K562 (cell line): ENCODE measurements around the gene ERMARD. TPM values are rescaled to one million over a fixed set of nuclear protein-coding genes. Genes with fewer than 3 reads are reported as not detected.
A peak's percentile ranks its signal among the peaks of the same experiment; 100 is the strongest.

Experiments
- BHLHE40 ChIP-seq: IDR thresholded peaks from 2 replicates; pipeline ENCODE4 v1.6.1; 2011; ENCODE audit warnings: low read length, improper control_type of control experiment
- CBX5 ChIP-seq: IDR thresholded peaks from 2 replicates; pipeline ENCODE4 v1.6.1; 2014; ENCODE audit warnings: low read depth, borderline replicate concordance
- HNRNPL ChIP-seq: fragments of 200-400 bp; formaldehyde crosslinking; IDR thresholded peaks from 2 replicates; pipeline ENCODE4 v1.6.1; 2017; ENCODE audit warnings: low read depth, mild to moderate bottlenecking, low read length
- JUN ChIP-seq, 2 experiments: sonication (generic) in 1 of 2; formaldehyde crosslinking in 1 of 2; IDR thresholded peaks; 2 replicates each; pipeline versions ENCODE4 v1.6.1 to v1.8.0; 2012 to 2022; ENCODE audit warnings: borderline replicate concordance in 2 of 2, mild to moderate bottlenecking in 2 of 2, improper control_type of control experiment in 1 of 2, low read depth in 1 of 2, low read length in 1 of 2, missing genetic modification reagents in 1 of 2
- MED1 ChIP-seq: sonication (generic); formaldehyde crosslinking; IDR thresholded peaks from 2 replicates; pipeline ENCODE4 v1.8.1; 2023; ENCODE audit warnings: missing genetic modification reagents, borderline replicate concordance
- NFATC3 ChIP-seq: fragments of 450-650 bp; IDR thresholded peaks from 2 replicates; pipeline ENCODE4 v1.6.1; 2017; ENCODE audit warnings: mild to moderate bottlenecking
- NR1H2 ChIP-seq: sonication (generic); formaldehyde crosslinking; IDR thresholded peaks from 2 replicates; pipeline ENCODE4 v1.4.0; 2020; ENCODE audit warnings: mild to moderate bottlenecking, missing genetic modification reagents
- RBM22 ChIP-seq: fragments of 200-400 bp; formaldehyde crosslinking; IDR thresholded peaks from 2 replicates; pipeline ENCODE4 v1.6.1; 2018; ENCODE audit warnings: low read length, low read depth; ENCODE audit not compliant: poor library complexity, severe bottlenecking
- TEAD1 ChIP-seq, 2 experiments: fragments of 450-650 bp in 1 of 2; sonication (generic) in 1 of 2; formaldehyde crosslinking; IDR thresholded peaks; 2 replicates each; pipeline versions ENCODE4 v1.4.0 to v1.8.0; 2020 to 2022; ENCODE audit warnings: mild to moderate bottlenecking in 2 of 2, missing genetic modification reagents in 1 of 2
- ZFX ChIP-seq: sonication (generic); formaldehyde crosslinking; IDR thresholded peaks from 2 replicates; pipeline ENCODE4 v1.8.0; 2022; ENCODE audit warnings: mild to moderate bottlenecking, missing genetic modification reagents, moderate library complexity
- ZNF589 ChIP-seq: fragments of 200-800 bp; sonication (Bioruptor generic); IDR thresholded peaks from 2 replicates; pipeline ENCODE4 v1.6.1; 2016; ENCODE audit warnings: low read depth, missing genetic modification characterization, missing compliant biosample characterization
- ZNF699 ChIP-seq: fragments of 250-450 bp; sonication (Bioruptor Pico); IDR thresholded peaks from 2 replicates; pipeline ENCODE4 v1.8.0; 2021; ENCODE audit warnings: mild to moderate bottlenecking, moderate library complexity; ENCODE audit not compliant: insufficient replicate concordance
- ZSCAN32 ChIP-seq: fragments of 450-650 bp; formaldehyde crosslinking; IDR thresholded peaks from 2 replicates; pipeline ENCODE4 v1.4.0; 2020; ENCODE audit warnings: mild to moderate bottlenecking, moderate library complexity
- polyA plus RNA-seq, 8 experiments: library from polyadenylated mRNA; depleted of rRNA in 4 of 8; stranded (reverse) in 5 of 8; unstranded in 3 of 8; fragments of >200 nt; fragmentation: Nextera tagmentation in 2 of 8; fragmentation: Illumina TruSeq in 1 of 8; extraction: Ambion mirVana in 2 of 8; extraction: Trizol in 1 of 8; gene quantifications; 2 replicates each; pipeline versions ENCODE4 v1.2.1 to v1.2.3, GENCODE V29; 2011 to 2014; ENCODE audit warnings: inconsistent platforms in 1 of 8, missing spikeins in 1 of 8
- total RNA-seq, 7 experiments: library from RNA; depleted of rRNA in 6 of 7; stranded (reverse); fragments of >200 nt in 6 of 7; fragmentation: Illumina TruSeq in 2 of 7; extraction: Trizol in 2 of 7; gene quantifications; 2 replicates each; pipeline versions ENCODE4 v1.2.1 to v1.2.3, GENCODE V29; 2011 to 2021; ENCODE audit warnings: low replicate concordance in 1 of 7
- TF ChIP-seq, protein P1 (sequence below): fragments of 250-450 bp; sonication (Bioruptor Pico); IDR thresholded peaks from 2 replicates; pipeline ENCODE4 v1.4.0; 2020; ENCODE audit warnings: mild to moderate bottlenecking
- TF ChIP-seq, protein P2 (sequence below): fragments of 450-650 bp; IDR thresholded peaks from 2 replicates; pipeline ENCODE4 v1.6.1; 2017; ENCODE audit warnings: antibody characterized with exemption, mild to moderate bottlenecking
- TF ChIP-seq, protein P3 (sequence below): fragments of 200-800 bp; sonication (Bioruptor generic); IDR thresholded peaks from 2 replicates; pipeline ENCODE4 v1.6.1; 2017; ENCODE audit warnings: missing genetic modification characterization, missing compliant biosample characterization
- TF ChIP-seq, protein P4 (sequence below): fragments of 450-650 bp; IDR thresholded peaks from 2 replicates; pipeline ENCODE4 v1.6.1; 2017; ENCODE audit warnings: mild to moderate bottlenecking, moderate library complexity
- TF ChIP-seq, protein P5 (sequence below): fragments of 250-450 bp; sonication (Bioruptor Pico); IDR thresholded peaks from 2 replicates; pipeline ENCODE4 v1.8.0; 2022; ENCODE audit warnings: moderate library complexity, mild to moderate bottlenecking, inconsistent platforms

The ERMARD gene
- total and polyA plus RNA-seq, 9 of the 15 experiments (the other 6 are each of a cell fraction or from before 2014, with no cell fraction given), result 14.5 to 68.6 (median 27.7) TPM

DNA sequence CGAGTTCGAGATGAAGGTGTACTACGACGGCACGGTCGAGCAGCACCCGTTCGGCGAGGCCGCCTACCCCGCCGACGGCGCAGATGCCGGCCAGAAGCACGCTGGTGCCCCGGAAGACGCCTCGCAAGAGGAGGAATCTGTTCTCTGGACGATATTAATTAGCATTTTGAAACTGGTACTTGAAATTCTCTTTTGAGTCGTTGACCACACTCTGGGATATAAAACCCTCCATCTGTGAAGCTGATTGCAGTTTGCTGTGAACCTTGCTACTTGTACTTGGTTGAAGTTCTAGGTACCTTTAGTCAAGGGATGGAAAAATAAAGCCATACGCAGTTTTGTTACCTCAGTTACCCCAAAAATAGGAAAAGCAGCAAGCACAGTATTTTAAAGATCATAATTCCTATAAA is 48.6 kb upstream of the ERMARD start (continued):
- TF ChIP-seq, protein P1, sequence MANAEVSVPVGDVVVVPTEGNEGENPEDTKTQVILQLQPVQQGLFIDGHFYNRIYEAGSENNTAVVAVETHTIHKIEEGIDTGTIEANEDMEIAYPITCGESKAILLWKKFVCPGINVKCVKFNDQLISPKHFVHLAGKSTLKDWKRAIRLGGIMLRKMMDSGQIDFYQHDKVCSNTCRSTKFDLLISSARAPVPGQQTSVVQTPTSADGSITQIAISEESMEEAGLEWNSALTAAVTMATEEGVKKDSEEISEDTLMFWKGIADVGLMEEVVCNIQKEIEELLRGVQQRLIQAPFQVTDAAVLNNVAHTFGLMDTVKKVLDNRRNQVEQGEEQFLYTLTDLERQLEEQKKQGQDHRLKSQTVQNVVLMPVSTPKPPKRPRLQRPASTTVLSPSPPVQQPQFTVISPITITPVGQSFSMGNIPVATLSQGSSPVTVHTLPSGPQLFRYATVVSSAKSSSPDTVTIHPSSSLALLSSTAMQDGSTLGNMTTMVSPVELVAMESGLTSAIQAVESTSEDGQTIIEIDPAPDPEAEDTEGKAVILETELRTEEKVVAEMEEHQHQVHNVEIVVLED (CRISPR knock-in tag), result no peak
- TF ChIP-seq NFATC3, result no peak
- no peak for TF ChIP-seq ZNF699 (CRISPR knock-in tag)
- TF ChIP-seq NR1H2, result no peak
- TF ChIP-seq, protein P2, sequence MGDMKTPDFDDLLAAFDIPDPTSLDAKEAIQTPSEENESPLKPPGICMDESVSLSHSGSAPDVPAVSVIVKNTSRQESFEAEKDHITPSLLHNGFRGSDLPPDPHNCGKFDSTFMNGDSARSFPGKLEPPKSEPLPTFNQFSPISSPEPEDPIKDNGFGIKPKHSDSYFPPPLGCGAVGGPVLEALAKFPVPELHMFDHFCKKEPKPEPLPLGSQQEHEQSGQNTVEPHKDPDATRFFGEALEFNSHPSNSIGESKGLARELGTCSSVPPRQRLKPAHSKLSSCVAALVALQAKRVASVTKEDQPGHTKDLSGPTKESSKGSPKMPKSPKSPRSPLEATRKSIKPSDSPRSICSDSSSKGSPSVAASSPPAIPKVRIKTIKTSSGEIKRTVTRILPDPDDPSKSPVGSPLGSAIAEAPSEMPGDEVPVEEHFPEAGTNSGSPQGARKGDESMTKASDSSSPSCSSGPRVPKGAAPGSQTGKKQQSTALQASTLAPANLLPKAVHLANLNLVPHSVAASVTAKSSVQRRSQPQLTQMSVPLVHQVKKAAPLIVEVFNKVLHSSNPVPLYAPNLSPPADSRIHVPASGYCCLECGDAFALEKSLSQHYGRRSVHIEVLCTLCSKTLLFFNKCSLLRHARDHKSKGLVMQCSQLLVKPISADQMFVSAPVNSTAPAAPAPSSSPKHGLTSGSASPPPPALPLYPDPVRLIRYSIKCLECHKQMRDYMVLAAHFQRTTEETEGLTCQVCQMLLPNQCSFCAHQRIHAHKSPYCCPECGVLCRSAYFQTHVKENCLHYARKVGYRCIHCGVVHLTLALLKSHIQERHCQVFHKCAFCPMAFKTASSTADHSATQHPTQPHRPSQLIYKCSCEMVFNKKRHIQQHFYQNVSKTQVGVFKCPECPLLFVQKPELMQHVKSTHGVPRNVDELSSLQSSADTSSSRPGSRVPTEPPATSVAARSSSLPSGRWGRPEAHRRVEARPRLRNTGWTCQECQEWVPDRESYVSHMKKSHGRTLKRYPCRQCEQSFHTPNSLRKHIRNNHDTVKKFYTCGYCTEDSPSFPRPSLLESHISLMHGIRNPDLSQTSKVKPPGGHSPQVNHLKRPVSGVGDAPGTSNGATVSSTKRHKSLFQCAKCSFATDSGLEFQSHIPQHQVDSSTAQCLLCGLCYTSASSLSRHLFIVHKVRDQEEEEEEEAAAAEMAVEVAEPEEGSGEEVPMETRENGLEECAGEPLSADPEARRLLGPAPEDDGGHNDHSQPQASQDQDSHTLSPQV, result 0 out of 2 replicates have a peak, but pooled peaks have one; percentile 35
- TF ChIP-seq, protein P3, sequence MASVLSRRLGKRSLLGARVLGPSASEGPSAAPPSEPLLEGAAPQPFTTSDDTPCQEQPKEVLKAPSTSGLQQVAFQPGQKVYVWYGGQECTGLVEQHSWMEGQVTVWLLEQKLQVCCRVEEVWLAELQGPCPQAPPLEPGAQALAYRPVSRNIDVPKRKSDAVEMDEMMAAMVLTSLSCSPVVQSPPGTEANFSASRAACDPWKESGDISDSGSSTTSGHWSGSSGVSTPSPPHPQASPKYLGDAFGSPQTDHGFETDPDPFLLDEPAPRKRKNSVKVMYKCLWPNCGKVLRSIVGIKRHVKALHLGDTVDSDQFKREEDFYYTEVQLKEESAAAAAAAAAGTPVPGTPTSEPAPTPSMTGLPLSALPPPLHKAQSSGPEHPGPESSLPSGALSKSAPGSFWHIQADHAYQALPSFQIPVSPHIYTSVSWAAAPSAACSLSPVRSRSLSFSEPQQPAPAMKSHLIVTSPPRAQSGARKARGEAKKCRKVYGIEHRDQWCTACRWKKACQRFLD (CRISPR knock-in tag), result 0 out of 2 replicates have a peak, but pooled peaks have one; percentile 6
- 0 out of 2 replicates have a peak, but pooled peaks have one; percentile 35 for TF ChIP-seq MED1
- TF ChIP-seq, protein P4, sequence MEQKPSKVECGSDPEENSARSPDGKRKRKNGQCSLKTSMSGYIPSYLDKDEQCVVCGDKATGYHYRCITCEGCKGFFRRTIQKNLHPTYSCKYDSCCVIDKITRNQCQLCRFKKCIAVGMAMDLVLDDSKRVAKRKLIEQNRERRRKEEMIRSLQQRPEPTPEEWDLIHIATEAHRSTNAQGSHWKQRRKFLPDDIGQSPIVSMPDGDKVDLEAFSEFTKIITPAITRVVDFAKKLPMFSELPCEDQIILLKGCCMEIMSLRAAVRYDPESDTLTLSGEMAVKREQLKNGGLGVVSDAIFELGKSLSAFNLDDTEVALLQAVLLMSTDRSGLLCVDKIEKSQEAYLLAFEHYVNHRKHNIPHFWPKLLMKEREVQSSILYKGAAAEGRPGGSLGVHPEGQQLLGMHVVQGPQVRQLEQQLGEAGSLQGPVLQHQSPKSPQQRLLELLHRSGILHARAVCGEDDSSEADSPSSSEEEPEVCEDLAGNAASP, result no peak
- TF ChIP-seq TEAD1 (CRISPR knock-in tag; IDR thresholded peaks at IDR 0.05), result peak in 1 of 2 experiments; percentile 65; a peak in 1 of 4 replicates
- no peak for TF ChIP-seq RBM22
- TF ChIP-seq CBX5, result no peak
- no peak for TF ChIP-seq ZSCAN32
- TF ChIP-seq, protein P5, sequence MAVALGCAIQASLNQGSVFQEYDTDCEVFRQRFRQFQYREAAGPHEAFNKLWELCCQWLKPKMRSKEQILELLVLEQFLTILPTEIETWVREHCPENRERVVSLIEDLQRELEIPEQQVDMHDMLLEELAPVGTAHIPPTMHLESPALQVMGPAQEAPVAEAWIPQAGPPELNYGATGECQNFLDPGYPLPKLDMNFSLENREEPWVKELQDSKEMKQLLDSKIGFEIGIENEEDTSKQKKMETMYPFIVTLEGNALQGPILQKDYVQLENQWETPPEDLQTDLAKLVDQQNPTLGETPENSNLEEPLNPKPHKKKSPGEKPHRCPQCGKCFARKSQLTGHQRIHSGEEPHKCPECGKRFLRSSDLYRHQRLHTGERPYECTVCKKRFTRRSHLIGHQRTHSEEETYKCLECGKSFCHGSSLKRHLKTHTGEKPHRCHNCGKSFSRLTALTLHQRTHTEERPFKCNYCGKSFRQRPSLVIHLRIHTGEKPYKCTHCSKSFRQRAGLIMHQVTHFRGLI (CRISPR knock-in tag), result no peak
- TF ChIP-seq JUN (IDR thresholded peaks at IDR 0.05; ENCODE audit: borderline replicate concordance, low read depth, low read length), result no peak
- no peak for TF ChIP-seq JUN (CRISPR knock-in tag; IDR thresholded peaks at IDR 0.05; ENCODE audit: borderline replicate concordance)
- no peak for TF ChIP-seq ZFX (CRISPR knock-in tag)
- TF ChIP-seq BHLHE40, result no peak
- no peak for TF ChIP-seq HNRNPL
- no peak for TF ChIP-seq ZNF589
